Activated effector memory CD4-positive, alpha-beta T cell treated with anti-CD3 and anti-CD28 coated beads, Interleukin-2, amount 50 U/mL, for 16 hours (primary cell): ENCODE data around the gene DPP6.

ENCODE experiments used
- DNase-seq: peaks from one replicate; pipeline ENCODE4 v3.0.0-alpha.2; 2020

DPP6 gene

GRCh38 chr7:154902600-154903082 is 850.4 kb downstream of the DPP6 start:
- no peak for DNase-seq

GRCh38 chr7:154903083-154903731 is 851.0 kb downstream of the DPP6 start:
- DNase-seq: no peak

- no peak for DNase-seq
Observed at GRCh38 chr7:154905146-154905545, 852.9 kb downstream of the DPP6 start.

DNA sequence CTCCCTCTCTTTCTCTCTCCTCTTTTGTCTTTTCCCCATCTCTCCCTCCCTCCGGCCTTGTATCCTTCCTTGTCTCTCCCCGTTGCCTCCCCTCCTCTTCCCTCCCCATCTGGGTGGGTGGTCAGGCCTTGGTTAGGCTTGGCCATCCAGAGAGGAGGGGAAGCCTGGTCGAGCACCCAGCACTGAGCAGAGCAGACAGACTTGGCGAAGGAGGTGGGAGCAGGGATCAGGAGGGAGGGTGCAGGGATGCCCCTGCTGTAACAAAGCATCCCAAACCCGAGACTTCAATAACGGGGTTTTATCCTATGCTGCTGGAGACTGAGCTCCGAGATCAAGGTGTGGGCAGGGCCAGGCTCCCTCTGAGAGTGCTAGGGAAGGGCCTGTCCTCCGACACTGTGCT is 853.4 kb downstream of the DPP6 start:
- DNase-seq: no peak

- DNase-seq: peak; percentile 30
Observed at GRCh38 chr7:154906201-154906600, 854.0 kb downstream of the DPP6 start.

DNA sequence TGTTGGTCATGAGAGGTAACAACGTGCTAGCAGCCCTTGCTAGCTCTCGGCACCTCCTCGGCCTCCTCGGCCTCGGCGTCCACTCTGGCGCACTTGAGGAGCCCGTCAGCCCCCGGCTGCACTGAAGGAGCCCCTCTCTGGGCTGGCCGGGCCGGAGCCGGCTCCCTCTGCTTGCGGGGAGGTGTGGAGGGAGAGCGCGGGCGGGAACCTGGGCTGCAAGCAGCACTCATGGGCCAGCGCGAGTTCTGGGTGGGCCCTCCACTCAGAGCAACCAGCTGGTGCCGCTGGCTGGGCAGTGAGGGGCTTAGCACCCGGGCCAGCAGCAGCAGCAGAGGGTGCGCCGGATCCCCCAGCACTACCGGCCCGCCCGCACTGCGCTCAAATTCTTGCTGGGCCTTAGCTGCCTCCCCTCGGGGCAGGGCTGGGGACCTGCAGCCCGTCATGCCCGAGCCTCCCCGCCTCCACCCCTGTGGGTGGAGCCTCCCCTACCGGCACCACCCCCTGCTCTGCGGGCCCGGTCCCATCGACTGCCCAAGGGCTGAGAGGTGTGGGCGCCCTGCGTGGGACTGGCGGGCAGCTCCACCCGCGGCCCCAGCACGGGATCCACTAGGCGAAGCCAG is 854.6 kb downstream of the DPP6 start:
- DNase-seq: peak; percentile 53

DNA sequence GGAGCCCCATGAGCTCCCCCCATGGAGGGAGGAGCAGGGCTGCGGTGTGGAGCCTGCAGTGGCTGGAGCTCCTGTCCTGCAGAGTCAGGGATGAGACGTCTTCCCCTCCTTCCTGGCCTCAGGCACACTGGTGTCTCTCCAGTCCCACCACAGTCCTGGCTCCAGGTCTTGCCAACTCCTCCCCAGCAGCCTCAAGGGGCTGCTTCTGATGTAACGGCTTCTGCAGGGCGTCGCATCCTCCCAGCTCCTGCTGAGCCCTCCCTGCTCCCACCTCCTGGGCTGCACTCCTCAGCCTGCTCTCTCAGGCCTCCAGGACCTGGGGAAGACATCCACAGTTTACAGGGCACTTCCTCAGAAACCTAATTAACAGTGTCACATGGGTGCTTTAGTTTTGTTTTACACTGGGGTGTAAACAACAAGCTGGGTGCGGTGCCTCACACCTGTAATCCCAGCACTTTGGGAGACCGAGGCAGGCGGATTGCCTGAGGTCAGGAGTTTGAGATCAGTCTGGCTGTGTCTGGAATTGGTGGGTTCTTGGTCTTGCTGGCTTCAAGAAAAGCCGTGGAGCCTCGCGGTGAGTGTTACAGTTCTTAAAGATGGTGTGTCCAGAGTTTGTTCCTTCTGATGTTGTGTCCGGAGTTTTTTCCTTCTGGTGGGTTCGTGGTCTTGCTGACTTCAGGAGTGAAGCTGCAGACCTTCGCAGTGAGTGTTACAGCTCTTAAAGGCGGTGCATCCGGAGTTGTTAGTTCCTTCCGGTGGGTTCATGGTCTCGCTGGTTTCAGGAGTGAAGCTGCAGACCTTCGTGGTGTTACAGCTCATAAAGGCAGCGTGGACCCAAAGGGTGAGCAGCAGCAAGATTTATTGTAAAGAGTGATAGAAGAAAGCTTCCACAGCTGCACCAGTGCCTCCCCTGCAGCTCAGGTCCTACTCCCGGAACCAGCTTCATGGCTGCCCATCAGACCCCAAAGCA is 855.7 kb downstream of the DPP6 start:
- peak; percentile 53 for DNase-seq

- DNase-seq: peak; percentile 61
Observed at GRCh38 chr7:154909241-154910105, 857.3 kb downstream of the DPP6 start.

- DNase-seq: peak; percentile 52
Observed at GRCh38 chr7:154910125-154910524, 857.9 kb downstream of the DPP6 start.

- no peak for DNase-seq
Observed at GRCh38 chr7:154910977-154911376, 858.8 kb downstream of the DPP6 start.

DNA sequence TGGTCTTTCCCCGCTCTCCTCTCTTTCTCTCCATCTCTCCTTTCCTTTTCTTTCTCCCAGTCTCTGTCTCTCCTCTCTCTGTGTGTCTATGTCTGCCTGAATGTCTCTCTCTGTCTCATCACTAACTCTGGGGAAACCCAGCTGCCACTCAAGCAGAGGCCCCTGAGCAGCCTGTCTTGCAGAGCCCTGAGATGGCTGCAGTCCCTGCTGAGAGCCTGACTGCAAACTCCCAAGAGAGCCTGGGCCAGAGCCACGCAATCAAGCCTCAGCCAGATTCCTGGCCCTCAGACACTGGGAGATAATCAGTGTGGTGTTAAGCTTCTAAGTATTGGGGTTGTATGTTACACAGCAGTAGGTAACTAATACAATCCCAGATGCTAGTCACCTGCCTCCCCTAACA is 859.2 kb downstream of the DPP6 start:
- no peak for DNase-seq

- DNase-seq: no peak
Observed at GRCh38 chr7:154911862-154912455, 859.8 kb downstream of the DPP6 start.

DNA sequence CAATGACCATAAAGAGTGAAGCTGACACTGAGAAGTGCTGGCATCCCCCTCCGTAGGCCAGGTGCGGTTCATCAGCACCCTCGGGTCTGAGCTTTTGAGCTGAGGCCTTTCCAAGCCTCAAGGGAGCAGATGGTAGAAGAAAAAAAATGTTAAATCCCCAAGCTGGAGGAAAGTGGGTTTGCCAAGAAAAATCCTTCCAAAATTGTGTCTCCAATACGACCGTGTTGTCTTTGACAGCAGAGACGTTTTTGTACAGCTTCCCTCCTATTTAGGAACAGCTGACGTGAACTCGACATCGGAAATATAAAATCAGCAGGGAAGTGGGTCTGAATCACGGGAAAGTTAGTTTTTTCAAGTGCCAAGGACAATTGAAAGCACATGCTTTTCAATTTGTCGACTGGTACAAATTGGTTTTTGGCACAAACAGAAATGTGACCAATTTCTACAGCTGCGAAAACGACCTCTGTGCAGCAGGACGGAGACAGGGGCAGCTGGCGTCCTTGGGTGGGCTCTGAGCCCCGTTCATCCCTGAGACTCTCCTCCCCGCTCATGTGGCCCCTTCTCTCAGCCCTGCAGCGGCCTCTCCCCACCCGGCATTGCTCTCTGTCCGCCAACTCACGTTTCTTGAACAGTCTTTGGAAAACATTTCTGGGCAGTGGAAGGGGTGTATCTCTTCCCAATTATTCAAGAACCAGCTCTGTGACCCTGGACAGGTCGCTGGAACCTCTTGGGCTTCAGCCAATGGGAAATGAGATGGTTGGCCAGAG is 860.9 kb downstream of the DPP6 start:
- no peak for DNase-seq

- peak; percentile 96 for DNase-seq
Observed at GRCh38 chr7:154913638-154914307, 861.6 kb downstream of the DPP6 start.

DNA sequence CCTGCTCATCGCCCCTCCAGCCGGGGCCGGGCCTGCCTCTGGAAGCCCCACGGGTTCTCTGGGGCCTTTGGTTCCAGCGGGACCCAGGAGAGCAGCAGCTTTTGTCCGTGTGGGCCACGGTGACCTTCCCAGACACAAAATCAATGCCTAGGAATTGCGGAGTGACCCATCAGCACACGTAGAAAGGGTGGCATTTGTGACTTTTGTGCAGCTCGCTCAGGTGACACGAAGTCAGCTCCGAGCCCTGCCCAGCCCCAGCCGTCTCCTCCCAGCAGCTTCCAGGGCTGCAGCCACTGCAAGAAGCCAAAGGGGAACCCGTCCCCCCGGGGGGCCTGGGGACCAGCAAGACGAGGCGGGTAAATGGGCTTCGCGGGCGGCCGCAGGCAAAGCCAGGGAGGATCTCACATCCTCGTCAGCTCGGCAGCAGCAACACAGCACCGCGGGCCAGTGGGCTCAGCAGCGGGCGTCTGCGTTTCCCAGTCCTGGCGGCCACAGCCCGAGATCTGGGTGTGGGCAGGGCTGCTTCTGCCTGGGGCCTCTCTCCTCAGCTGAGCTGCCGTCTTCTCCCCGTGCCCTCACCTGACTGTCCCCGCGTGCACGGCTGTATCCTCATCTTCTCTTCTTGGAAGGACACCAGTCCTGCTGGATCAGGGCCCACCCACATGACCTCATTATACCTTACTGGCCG is 862.3 kb downstream of the DPP6 start:
- DNase-seq: no peak

- no peak for DNase-seq
Observed at GRCh38 chr7:154914996-154915380, 862.8 kb downstream of the DPP6 start.

- no peak for DNase-seq
Observed at GRCh38 chr7:154915600-154915999, 863.4 kb downstream of the DPP6 start.

DNA sequence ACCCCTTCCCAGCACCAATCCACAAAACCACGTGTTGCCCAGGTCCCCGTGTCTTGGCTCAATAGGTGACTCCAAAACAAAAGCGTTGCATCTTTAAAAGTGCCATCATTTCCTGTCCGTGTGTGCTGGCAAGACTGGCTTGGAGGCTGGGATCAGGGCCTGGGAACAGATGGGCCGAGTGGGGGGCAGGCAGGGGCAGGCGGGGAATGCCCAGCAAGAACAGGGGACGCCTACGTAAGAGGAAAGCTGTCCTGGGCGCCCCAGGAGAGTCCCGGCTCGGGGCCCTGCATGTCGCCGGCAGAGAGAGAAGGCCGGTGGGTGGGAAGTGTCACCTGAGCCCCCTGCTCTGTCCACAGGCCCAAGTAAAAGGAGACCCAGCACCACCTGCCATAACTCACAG is 864.2 kb downstream of the DPP6 start:
- no peak for DNase-seq

DNA sequence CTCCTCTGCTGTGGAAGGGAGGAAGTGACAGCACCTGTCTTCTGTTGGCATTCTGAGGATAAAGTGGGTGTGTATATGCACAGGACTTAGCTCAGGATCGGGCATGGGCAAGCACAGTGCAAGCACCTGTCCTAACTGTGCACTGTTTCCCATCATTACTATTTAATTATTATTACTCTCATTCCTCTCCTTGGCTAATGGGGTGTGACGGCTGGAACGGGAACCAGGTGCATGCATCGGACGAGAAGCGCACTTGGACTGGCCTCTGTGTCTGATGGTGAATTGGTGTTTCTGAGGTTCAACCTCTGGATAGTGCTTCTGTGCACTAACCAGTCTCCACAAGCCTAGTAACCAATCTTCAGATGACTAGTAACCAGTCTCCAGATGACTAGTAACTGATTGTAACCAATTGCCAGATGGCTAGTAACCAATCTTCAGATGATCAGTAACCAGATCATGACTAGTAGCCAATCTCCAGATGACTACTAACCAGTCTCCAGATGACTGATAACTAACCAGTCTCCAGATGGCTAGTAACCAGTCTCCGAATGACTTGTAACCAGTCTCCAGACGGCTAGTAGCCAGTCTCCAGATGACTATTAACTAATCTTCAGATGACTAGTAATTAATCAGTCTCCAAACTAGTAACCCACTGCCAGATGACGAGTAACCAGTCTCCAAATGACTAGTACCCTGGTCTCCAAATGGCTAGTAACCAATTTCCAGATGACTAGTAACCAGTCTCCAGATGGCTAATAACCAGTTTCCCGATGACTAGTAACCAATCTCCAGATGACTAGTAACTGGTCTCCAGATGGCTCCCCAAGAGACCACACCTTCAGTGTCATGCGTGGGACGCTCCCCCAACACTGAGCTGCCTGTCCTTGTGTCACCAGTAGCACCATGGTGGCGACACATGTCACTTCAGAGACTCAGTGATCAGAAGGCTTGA is 864.9 kb downstream of the DPP6 start:
- no peak for DNase-seq
